Measurements from ENCODE around the gene STAG2.

STAG2 gene

DNA sequence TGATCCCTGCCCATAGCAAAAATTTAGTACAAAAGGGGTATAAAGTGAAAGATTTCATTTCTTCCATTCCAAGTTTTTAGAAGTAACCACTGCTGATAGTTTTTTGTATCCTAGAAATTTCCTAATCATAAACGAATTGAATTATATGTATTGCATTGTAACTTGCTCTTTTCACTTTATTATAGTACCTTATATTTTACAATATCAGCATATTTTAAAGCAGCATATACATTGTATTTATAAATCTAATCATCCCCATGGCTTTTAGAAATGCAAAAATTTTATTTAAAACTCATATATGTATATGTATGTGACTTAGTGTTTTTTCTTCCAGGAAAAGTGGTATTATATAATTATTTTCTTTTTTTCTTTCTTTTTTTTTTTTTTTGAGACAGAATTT is 27.7 kb downstream of the STAG2 start:
- H3K4me3 ChIP-seq (replicated peaks; ENCODE audit: low read depth, low read length), result no peak overlapping the region
- TF ChIP-seq, protein P1, sequence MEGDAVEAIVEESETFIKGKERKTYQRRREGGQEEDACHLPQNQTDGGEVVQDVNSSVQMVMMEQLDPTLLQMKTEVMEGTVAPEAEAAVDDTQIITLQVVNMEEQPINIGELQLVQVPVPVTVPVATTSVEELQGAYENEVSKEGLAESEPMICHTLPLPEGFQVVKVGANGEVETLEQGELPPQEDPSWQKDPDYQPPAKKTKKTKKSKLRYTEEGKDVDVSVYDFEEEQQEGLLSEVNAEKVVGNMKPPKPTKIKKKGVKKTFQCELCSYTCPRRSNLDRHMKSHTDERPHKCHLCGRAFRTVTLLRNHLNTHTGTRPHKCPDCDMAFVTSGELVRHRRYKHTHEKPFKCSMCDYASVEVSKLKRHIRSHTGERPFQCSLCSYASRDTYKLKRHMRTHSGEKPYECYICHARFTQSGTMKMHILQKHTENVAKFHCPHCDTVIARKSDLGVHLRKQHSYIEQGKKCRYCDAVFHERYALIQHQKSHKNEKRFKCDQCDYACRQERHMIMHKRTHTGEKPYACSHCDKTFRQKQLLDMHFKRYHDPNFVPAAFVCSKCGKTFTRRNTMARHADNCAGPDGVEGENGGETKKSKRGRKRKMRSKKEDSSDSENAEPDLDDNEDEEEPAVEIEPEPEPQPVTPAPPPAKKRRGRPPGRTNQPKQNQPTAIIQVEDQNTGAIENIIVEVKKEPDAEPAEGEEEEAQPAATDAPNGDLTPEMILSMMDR (IDR thresholded peaks at IDR 0.05; ENCODE audit: low read length, missing control alignments), result no peak
- no peak for DNase-seq (ENCODE audit: low read depth)

GRCh38 chrX:123990169-123990568 is 28.7 kb downstream of the STAG2 start:
- DNase-seq (ENCODE audit: low read depth), result no peak
- TF ChIP-seq, protein P1 (IDR thresholded peaks at IDR 0.05; ENCODE audit: low read length, missing control alignments), result no peak
- no peak overlapping the region for H3K4me3 ChIP-seq (replicated peaks; ENCODE audit: low read depth, low read length)

GRCh38 chrX:123990602-123991001 is 29.1 kb downstream of the STAG2 start:
- DNase-seq (ENCODE audit: low read depth), result peak; percentile 4
- TF ChIP-seq, protein P1 (IDR thresholded peaks at IDR 0.05; ENCODE audit: low read length, missing control alignments), result no peak
- H3K4me3 ChIP-seq (replicated peaks; ENCODE audit: low read depth, low read length), result no peak overlapping the region

- H3K4me3 ChIP-seq (replicated peaks; ENCODE audit: low read depth, low read length), result no peak overlapping the region
- TF ChIP-seq, protein P1 (IDR thresholded peaks at IDR 0.05; ENCODE audit: low read length, missing control alignments), result no peak
- peak; percentile 63 for DNase-seq (ENCODE audit: low read depth)
Measured at GRCh38 chrX:123993326-123993725, 31.8 kb downstream of the STAG2 start.

DNA sequence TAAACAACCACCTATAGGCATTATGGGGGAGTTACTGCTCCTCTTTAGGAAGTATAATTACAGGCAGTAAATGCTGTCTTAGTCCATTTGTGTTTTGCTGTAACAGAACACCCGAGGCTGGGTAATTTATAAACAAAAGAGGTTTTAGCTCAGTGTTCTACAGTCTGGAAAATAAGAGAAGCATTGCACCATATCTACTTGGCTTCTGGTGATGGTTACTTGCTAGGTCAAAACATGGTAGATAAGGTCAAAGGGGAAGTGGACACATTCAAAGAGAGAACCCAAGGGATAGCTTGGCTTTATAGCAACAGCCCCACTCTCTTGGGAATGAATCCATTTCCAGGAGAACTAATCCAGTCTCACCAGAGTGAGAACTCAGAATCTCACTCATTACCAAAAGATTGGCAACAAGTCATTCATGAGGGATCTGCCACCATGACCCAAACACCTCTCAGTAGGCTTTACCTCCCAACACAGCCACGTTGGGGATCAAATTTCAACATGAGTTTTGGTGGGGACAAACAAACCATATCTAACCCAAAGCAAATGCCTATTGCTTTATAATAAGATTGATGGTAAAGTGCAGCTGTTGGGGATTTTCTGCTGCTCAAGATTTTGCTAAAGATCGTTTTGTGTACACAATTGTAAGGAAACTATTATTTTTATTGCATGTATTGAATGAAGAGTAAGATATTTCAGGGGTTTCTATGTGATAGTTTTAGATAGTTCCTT is 32.6 kb downstream of the STAG2 start:
- TF ChIP-seq, protein P1 (IDR thresholded peaks at IDR 0.05; ENCODE audit: low read length, missing control alignments), result no peak
- no peak for DNase-seq (ENCODE audit: low read depth)

GRCh38 chrX:123994730-123995129 is 33.2 kb downstream of the STAG2 start:
- H3K4me3 ChIP-seq (replicated peaks; ENCODE audit: low read depth, low read length), result no peak overlapping the region
- DNase-seq (ENCODE audit: low read depth), result no peak
- TF ChIP-seq, protein P1 (IDR thresholded peaks at IDR 0.05; ENCODE audit: low read length, missing control alignments), result no peak

More for the DNA sequence above, 32.6 kb downstream of the STAG2 start:
- H3K4me3 ChIP-seq (replicated peaks; ENCODE audit: low read depth, low read length), result no peak overlapping the region

DNA sequence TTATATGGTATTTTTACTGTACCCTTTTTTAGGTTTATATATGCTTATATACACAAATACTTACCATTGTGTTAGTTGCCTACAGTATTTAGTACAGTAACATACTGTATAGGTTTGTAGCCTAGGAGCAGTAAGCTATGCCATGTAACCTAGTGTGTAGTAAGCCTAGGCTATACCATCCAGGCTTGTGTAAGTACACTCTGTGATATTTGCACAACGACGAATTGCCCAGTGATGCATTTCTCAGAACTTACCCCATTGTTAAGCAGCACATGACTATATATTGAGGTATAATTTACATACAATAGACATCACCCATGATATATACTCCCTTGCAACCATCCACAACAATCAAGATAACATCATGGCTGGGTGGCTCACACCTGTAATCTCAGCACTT is 40.1 kb downstream of the STAG2 start:
- H3K4me3 ChIP-seq (replicated peaks; ENCODE audit: low read depth, low read length), result no peak overlapping the region
- no peak for DNase-seq (ENCODE audit: low read depth)
- TF ChIP-seq, protein P1 (IDR thresholded peaks at IDR 0.05; ENCODE audit: low read length, missing control alignments), result no peak

Data from fibroblast of pulmonary artery (primary cell).